ENCODE measurements around the gene FAM221A.

The FAM221A gene

DNA sequence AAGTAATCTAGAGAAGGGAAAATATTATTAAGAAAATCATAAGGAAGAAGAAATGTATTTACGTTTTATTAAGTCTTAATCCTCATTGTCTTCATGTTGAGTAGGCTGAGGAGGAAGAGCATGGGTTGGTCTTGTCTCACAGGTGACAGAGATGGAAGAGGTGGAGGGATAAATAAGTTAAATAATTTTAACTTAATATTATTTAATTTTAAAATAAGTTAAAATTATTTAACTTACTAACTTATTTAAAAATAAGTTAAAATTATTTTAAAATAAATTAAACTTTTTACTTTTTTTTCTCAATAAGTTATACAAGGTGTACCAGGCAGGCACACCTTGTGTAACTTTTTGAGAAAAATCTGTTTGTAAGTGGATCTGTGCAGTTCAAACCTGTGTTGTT is 66.6 kb downstream of the FAM221A start:
- no peak overlapping the region for H3K4me3 ChIP-seq (ENCODE audit: low read depth, low read length)
- TF ChIP-seq, protein P1, sequence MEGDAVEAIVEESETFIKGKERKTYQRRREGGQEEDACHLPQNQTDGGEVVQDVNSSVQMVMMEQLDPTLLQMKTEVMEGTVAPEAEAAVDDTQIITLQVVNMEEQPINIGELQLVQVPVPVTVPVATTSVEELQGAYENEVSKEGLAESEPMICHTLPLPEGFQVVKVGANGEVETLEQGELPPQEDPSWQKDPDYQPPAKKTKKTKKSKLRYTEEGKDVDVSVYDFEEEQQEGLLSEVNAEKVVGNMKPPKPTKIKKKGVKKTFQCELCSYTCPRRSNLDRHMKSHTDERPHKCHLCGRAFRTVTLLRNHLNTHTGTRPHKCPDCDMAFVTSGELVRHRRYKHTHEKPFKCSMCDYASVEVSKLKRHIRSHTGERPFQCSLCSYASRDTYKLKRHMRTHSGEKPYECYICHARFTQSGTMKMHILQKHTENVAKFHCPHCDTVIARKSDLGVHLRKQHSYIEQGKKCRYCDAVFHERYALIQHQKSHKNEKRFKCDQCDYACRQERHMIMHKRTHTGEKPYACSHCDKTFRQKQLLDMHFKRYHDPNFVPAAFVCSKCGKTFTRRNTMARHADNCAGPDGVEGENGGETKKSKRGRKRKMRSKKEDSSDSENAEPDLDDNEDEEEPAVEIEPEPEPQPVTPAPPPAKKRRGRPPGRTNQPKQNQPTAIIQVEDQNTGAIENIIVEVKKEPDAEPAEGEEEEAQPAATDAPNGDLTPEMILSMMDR (conservative IDR thresholded peaks at IDR 0.05; ENCODE audit: low read depth, low read length) = no peak
- no peak for DNase-seq (ENCODE audit: low read depth)

DNA sequence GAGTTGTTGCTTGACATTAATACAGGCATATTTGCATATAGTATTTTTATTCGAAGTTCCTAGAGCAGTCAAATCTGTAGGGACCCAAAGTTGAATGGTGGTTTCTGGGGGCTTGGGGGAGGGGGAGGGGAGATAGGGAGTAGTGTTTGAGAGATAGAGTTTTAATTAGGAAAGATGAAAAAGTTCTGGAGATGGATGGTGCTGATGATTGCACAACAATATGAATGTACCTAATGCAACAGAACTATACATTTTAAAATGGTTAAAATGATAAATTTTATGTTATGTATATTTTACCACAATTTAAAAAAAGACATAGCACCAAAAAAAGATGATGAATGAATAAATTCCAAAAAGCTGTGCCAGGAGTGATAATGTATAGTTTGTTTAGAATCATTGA is 71.9 kb downstream of the FAM221A start:
- DNase-seq (ENCODE audit: low read depth) = no peak
- no peak overlapping the region for H3K4me3 ChIP-seq (ENCODE audit: low read depth, low read length)
- TF ChIP-seq, protein P1 (conservative IDR thresholded peaks at IDR 0.05; ENCODE audit: low read depth, low read length) = no peak
